ENCODE measurements around the gene NAV2.
"Not testable (repeated sequence)": the region's sequence is repeated elsewhere in the genome, so short reads cannot be mapped to it uniquely, and the experiment has no call there.

The NAV2 gene

DNA sequence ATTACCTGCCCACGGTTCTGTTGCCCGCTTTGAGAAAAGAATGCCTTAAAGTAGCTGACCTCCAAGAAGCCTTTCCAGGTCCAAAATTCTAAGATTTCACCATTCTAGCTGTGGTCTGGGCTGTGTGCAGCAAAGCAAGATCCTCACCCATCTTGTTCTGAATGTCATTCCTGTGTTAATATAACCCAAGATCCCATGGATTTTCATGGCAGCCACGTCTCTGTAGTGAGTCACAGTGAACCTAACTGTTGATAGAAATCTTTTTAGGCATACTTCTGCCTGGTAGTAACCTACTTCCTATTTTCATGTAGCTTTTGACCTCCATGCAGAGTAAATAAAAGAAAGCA lies 210.0 kb downstream of the NAV2 start:
- H3K4me3 ChIP-seq (ENCODE audit: low read length in 2 of 2): no peak overlapping the region
- no peaks in the 10 kb centered on the region for H3K9me3 ChIP-seq (ENCODE audit: control insufficient read depth in 2 of 2, low read length in 2 of 2)
- H3K36me3 ChIP-seq (ENCODE audit: control insufficient read depth in 2 of 2, insufficient read depth in 2 of 2, low read length in 2 of 2): no peaks in the 10 kb centered on the region
- no peaks in the 10 kb centered on the region for H3K27me3 ChIP-seq (ENCODE audit: control insufficient read depth in 2 of 2, insufficient read depth in 2 of 2, low read length in 2 of 2)
- no peak overlapping the region for H3K9ac ChIP-seq (ENCODE audit: low read depth in 1 of 2, low read length in 2 of 2)
- no peaks in the 10 kb centered on the region for H3K4me1 ChIP-seq (ENCODE audit: control insufficient read depth in 2 of 2, insufficient read depth in 2 of 2, low read length in 2 of 2)
- no peak overlapping the region for H3K27ac ChIP-seq (ENCODE audit: low read depth in 2 of 2, low read length in 2 of 2)

DNA sequence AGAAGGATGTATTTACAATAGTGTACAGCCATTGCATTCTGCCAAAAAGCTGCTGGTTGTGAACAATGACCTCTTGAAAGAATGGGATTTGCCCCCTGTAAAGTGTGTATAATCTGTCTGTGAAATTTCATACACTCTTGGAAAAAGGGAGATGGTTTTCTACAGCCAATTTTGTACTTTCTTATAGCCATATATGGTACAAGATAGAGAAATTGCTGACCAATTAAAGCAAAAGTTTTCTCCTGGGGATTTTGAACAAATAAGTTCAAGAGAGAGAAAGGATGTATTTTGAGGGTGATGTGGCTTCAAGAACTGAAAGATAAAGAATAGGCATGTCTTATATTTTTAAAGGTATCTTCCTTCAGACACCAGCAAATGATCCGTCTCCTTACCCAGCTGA lies 211.0 kb downstream of the NAV2 start:
- H3K36me3 ChIP-seq (ENCODE audit: control insufficient read depth in 2 of 2, insufficient read depth in 2 of 2, low read length in 2 of 2): no peaks in the 10 kb centered on the region
- H3K4me3 ChIP-seq (ENCODE audit: low read length in 2 of 2): no peak overlapping the region
- no peaks in the 10 kb centered on the region for H3K4me1 ChIP-seq (ENCODE audit: control insufficient read depth in 2 of 2, insufficient read depth in 2 of 2, low read length in 2 of 2)
- no peak overlapping the region for H3K27ac ChIP-seq (ENCODE audit: low read depth in 2 of 2, low read length in 2 of 2)
- no peaks in the 10 kb centered on the region for H3K27me3 ChIP-seq (ENCODE audit: control insufficient read depth in 2 of 2, insufficient read depth in 2 of 2, low read length in 2 of 2)
- no peak overlapping the region for H3K9ac ChIP-seq (ENCODE audit: low read depth in 1 of 2, low read length in 2 of 2)
- no peaks in the 10 kb centered on the region for H3K9me3 ChIP-seq (ENCODE audit: control insufficient read depth in 2 of 2, low read length in 2 of 2)

DNA sequence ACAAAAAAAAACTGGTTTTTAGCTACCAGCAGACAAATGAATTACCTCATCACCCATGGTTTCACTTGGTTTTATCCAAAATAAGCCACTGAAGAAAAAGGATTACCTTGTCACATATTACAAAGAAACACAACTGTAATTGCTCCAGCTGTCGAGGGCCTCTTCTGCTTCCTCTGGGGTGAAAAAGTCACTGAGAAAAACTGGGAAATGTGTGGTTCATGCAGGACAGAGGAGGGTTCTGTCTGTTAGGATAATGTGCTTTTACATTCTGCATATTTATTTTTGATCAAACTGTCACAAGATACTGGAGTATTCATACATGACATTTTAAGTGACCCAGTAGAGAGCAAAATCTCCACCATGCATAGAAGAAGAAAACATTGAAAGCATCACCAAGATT lies 211.7 kb downstream of the NAV2 start:
- no peaks in the 10 kb centered on the region for H3K36me3 ChIP-seq (ENCODE audit: control insufficient read depth in 2 of 2, insufficient read depth in 2 of 2, low read length in 2 of 2)
- H3K9me3 ChIP-seq (ENCODE audit: control insufficient read depth in 2 of 2, low read length in 2 of 2): no peaks in the 10 kb centered on the region
- H3K27ac ChIP-seq (ENCODE audit: low read depth in 2 of 2, low read length in 2 of 2): no peak overlapping the region
- no peaks in the 10 kb centered on the region for H3K27me3 ChIP-seq (ENCODE audit: control insufficient read depth in 2 of 2, insufficient read depth in 2 of 2, low read length in 2 of 2)
- no peak overlapping the region for H3K9ac ChIP-seq (ENCODE audit: low read depth in 1 of 2, low read length in 2 of 2)
- no peaks in the 10 kb centered on the region for H3K4me1 ChIP-seq (ENCODE audit: control insufficient read depth in 2 of 2, insufficient read depth in 2 of 2, low read length in 2 of 2)
- no peak overlapping the region for H3K4me3 ChIP-seq (ENCODE audit: low read length in 2 of 2)

DNA sequence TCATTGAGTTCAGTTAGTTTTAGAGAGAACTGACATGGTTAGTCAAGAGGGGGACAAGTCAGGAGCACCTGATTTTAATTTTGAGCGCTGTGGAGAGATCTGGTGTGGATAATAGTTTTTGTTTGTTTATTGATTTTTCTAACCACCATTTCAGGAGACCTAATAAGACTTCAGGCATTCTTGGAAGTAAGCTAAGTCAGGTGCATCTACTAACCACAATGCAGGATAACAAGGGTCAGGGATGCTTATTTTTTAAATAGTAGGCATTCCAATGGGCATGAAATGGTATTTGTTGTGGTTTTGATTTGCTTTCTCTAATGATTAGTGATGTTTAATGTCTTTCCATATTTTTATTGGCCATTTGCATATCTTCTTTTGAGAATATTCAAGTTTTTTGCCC lies 212.1 kb downstream of the NAV2 start:
- no peak overlapping the region for H3K4me3 ChIP-seq (ENCODE audit: low read length in 2 of 2)
- no peak overlapping the region for H3K27ac ChIP-seq (ENCODE audit: low read depth in 2 of 2, low read length in 2 of 2)
- H3K4me1 ChIP-seq (ENCODE audit: control insufficient read depth in 2 of 2, insufficient read depth in 2 of 2, low read length in 2 of 2): no peaks in the 10 kb centered on the region
- no peaks in the 10 kb centered on the region for H3K9me3 ChIP-seq (ENCODE audit: control insufficient read depth in 2 of 2, low read length in 2 of 2)
- H3K27me3 ChIP-seq (ENCODE audit: control insufficient read depth in 2 of 2, insufficient read depth in 2 of 2, low read length in 2 of 2): no peaks in the 10 kb centered on the region
- H3K9ac ChIP-seq (ENCODE audit: low read depth in 1 of 2, low read length in 2 of 2): no peak overlapping the region
- H3K36me3 ChIP-seq (ENCODE audit: control insufficient read depth in 2 of 2, insufficient read depth in 2 of 2, low read length in 2 of 2): no peaks in the 10 kb centered on the region

DNA sequence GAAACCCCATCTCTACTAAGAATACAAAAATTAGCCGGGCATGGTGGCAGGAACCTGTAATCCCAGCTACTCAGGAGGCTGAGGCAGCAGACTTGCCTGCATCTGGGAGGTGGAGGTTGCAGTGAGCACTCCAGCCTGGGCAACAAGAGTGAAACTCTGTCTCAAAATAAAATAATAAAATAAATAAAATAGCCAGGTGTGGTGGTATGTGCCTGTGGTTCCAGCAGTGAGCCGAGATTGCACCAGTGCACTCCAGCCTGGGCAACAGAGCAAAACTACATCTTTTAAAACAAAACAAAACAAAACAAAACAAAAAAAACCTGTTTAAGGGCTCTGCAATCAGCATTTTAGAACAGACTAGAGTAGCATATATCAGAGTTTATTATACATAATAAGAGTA lies 214.8 kb downstream of the NAV2 start:
- H3K4me3 ChIP-seq (ENCODE audit: low read length in 2 of 2); H3K9me3 ChIP-seq (ENCODE audit: control insufficient read depth in 2 of 2, low read length in 2 of 2); H3K4me1 ChIP-seq (ENCODE audit: control insufficient read depth in 2 of 2, insufficient read depth in 2 of 2, low read length in 2 of 2); H3K9ac ChIP-seq (ENCODE audit: low read depth in 1 of 2, low read length in 2 of 2); H3K27me3 ChIP-seq (ENCODE audit: control insufficient read depth in 2 of 2, insufficient read depth in 2 of 2, low read length in 2 of 2); H3K36me3 ChIP-seq (ENCODE audit: control insufficient read depth in 2 of 2, insufficient read depth in 2 of 2, low read length in 2 of 2); H3K27ac ChIP-seq (ENCODE audit: low read depth in 2 of 2, low read length in 2 of 2): not testable (repeated sequence)

DNA sequence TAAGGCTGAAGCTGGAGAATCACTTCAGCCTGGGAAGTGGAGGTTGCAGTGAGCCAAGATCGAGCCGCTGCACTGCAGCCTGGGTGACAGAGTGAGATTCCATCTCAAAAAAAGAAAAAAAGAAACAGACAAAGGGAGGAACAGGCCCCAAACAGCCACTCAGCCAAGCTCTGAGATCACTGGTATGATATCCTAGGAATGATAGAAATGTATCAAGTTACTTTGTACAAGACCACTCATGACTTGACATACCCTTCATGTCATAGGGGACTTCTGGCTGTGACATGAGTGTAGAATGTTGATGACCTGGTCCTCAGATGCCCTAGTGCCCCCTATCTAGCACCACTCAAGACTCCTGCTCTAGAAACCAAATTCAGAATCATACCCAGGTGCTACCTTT lies 216.5 kb downstream of the NAV2 start:
- no peaks in the 10 kb centered on the region for H3K4me1 ChIP-seq (ENCODE audit: control insufficient read depth in 2 of 2, insufficient read depth in 2 of 2, low read length in 2 of 2)

DNA sequence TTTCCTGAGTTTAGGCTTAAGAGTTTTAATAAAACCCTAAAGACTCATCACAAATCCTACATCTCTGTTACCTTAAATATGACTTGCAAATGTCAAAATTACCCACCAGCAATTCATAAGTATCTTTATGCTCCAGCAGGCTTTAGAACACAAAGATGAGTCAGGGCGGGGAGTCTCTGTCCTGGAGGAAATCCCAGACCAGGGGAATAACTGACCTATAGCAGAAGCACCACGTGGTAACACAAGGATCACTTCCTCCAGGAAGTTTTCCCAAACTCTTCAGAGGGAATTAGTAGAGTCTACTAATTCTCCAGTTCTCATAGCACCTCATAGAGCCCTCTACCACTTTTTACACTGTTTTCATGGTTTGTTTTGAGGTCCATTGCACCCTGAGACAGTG lies 217.0 kb downstream of the NAV2 start:
- no peak overlapping the region for H3K4me3 ChIP-seq (ENCODE audit: low read length in 2 of 2)

More for the DNA sequence above, 216.5 kb downstream of the NAV2 start:
- no peaks in the 10 kb centered on the region for H3K9me3 ChIP-seq (ENCODE audit: control insufficient read depth in 2 of 2, low read length in 2 of 2)
- no peak overlapping the region for H3K4me3 ChIP-seq (ENCODE audit: low read length in 2 of 2)
- no peaks in the 10 kb centered on the region for H3K36me3 ChIP-seq (ENCODE audit: control insufficient read depth in 2 of 2, insufficient read depth in 2 of 2, low read length in 2 of 2)
- no peak overlapping the region for H3K27ac ChIP-seq (ENCODE audit: low read depth in 2 of 2, low read length in 2 of 2)
- no peaks in the 10 kb centered on the region for H3K27me3 ChIP-seq (ENCODE audit: control insufficient read depth in 2 of 2, insufficient read depth in 2 of 2, low read length in 2 of 2)
- H3K9ac ChIP-seq (ENCODE audit: low read depth in 1 of 2, low read length in 2 of 2): no peak overlapping the region

DNA sequence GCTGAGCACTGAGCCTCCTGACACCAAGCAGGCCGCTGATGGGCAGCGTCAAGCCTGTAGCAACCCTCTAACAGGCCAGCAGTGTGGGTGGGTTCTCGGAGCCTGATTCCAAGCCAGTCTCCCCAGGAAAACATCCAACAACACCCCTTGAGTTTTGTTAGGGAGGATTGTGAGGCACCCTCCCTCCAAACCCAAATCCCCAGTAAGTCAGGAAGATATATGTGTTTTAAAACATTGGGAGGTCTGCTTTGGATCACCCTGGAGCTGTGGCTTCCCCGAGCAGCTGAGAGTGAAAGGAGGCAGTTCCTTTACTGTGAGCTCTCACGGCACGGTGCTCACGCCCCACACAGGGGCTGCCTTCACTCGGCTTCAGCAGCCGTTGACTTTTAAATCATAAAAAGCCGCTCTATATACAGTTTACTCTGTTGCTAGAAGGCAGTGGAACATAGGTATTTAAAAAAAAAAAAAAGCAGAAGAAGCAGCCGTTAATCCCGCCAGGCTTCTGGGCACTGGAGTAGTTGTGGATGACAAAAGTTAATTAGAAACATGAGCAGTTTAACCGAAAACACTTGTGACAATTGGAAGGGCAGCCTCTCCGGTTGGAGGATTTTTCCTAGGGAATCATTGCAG lies 218.6 kb downstream of the NAV2 start:
- Histone ChIP-seq H3K27me3 (ENCODE audit: control insufficient read depth in 2 of 2, insufficient read depth in 2 of 2, low read length in 2 of 2) (no peaks in the 10 kb centered on the region), H3K27ac (ENCODE audit: low read depth in 2 of 2, low read length in 2 of 2) (no peak overlapping the region), H3K9me3 (ENCODE audit: control insufficient read depth in 2 of 2, low read length in 2 of 2) (no peaks in the 10 kb centered on the region), H3K9ac (ENCODE audit: low read depth in 1 of 2, low read length in 2 of 2) (no peak overlapping the region), H3K36me3 (ENCODE audit: control insufficient read depth in 2 of 2, insufficient read depth in 2 of 2, low read length in 2 of 2) (peaks cover 0 to 3% of the 10 kb centered on the region in 2 donors), H3K4me3 (ENCODE audit: low read length in 2 of 2) (no peak overlapping the region), H3K4me1 (ENCODE audit: control insufficient read depth in 2 of 2, insufficient read depth in 2 of 2, low read length in 2 of 2) (no peaks in the 10 kb centered on the region)

More for the DNA sequence above, 217.0 kb downstream of the NAV2 start:
- H3K9ac ChIP-seq (ENCODE audit: low read depth in 1 of 2, low read length in 2 of 2): no peak overlapping the region
- no peaks in the 10 kb centered on the region for H3K36me3 ChIP-seq (ENCODE audit: control insufficient read depth in 2 of 2, insufficient read depth in 2 of 2, low read length in 2 of 2)
- no peak overlapping the region for H3K27ac ChIP-seq (ENCODE audit: low read depth in 2 of 2, low read length in 2 of 2)
- no peaks in the 10 kb centered on the region for H3K9me3 ChIP-seq (ENCODE audit: control insufficient read depth in 2 of 2, low read length in 2 of 2)
- no peaks in the 10 kb centered on the region for H3K4me1 ChIP-seq (ENCODE audit: control insufficient read depth in 2 of 2, insufficient read depth in 2 of 2, low read length in 2 of 2)
- no peaks in the 10 kb centered on the region for H3K27me3 ChIP-seq (ENCODE audit: control insufficient read depth in 2 of 2, insufficient read depth in 2 of 2, low read length in 2 of 2)

DNA sequence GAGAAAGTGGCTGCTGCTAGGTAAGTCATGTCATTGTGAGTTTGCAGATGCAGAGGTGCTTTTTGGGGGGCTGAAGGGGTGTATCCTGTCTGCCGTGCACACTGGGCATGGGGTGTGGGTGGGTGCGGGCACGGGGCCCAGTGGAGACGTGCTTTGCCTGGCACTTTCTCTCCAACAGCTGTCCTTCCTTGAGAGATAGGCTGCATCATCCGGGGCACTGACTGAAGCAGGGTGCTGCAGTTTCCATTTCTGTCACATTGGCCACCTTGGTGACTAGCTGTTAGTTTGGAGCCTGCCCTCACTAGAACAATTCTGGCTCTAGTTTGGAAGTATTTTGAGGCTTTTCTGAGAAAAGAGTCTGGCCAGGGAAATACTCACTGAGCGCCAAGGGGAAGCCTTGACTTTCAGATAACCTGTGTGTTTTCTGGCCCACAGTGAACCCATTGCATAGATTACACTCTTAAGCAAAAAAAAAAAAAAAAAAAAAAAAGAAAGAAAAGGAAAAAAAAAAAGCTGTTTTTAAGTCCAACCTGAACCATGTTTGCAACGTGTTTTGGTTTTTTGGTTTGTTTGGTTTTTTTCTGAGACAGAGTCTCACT lies 219.2 kb downstream of the NAV2 start:
- no peaks in the 10 kb centered on the region for H3K9me3 ChIP-seq (ENCODE audit: control insufficient read depth in 2 of 2, low read length in 2 of 2)
- H3K27ac ChIP-seq (ENCODE audit: low read depth in 2 of 2, low read length in 2 of 2): no peak overlapping the region
- no peaks in the 10 kb centered on the region for H3K27me3 ChIP-seq (ENCODE audit: control insufficient read depth in 2 of 2, insufficient read depth in 2 of 2, low read length in 2 of 2)
- H3K4me3 ChIP-seq (ENCODE audit: low read length in 2 of 2): no peak overlapping the region
- H3K9ac ChIP-seq (ENCODE audit: low read depth in 1 of 2, low read length in 2 of 2): no peak overlapping the region
- H3K4me1 ChIP-seq (ENCODE audit: control insufficient read depth in 2 of 2, insufficient read depth in 2 of 2, low read length in 2 of 2): no peaks in the 10 kb centered on the region
- peaks cover 0 to 3% of the 10 kb centered on the region in 2 donors for H3K36me3 ChIP-seq (ENCODE audit: control insufficient read depth in 2 of 2, insufficient read depth in 2 of 2, low read length in 2 of 2)

DNA sequence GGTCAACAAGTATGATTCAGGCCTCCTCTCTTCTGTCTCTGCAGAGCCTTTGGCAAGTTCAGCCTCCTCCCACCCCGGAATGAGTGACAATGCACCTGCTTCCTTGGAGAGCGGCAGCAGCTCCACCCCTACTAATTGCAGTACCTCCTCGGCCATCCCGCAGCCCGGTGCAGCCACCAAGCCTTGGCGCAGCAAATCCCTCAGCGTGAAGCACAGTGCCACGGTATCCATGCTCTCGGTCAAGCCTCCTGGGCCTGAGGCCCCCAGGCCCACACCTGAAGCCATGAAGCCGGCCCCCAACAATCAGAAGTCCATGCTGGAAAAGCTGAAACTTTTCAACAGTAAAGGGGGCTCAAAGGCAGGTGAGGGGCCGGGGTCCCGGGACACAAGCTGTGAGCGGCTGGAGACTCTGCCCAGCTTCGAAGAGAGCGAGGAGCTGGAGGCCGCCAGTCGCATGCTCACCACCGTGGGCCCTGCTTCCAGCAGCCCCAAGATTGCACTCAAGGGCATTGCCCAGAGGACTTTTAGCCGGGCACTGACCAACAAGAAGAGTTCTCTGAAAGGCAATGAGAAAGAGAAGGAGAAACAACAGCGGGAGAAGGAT lies 220.6 kb downstream of the NAV2 start:
- Histone ChIP-seq H3K9ac (ENCODE audit: low read depth in 1 of 2, low read length in 2 of 2) (no peak overlapping the region), H3K27ac (ENCODE audit: low read depth in 2 of 2, low read length in 2 of 2) (no peak overlapping the region), H3K4me3 (ENCODE audit: low read length in 2 of 2) (no peak overlapping the region), H3K27me3 (ENCODE audit: control insufficient read depth in 2 of 2, insufficient read depth in 2 of 2, low read length in 2 of 2) (no peaks in the 10 kb centered on the region), H3K4me1 (ENCODE audit: control insufficient read depth in 2 of 2, insufficient read depth in 2 of 2, low read length in 2 of 2) (no peaks in the 10 kb centered on the region), H3K9me3 (ENCODE audit: control insufficient read depth in 2 of 2, low read length in 2 of 2) (no peaks in the 10 kb centered on the region), H3K36me3 (ENCODE audit: control insufficient read depth in 2 of 2, insufficient read depth in 2 of 2, low read length in 2 of 2) (peaks cover 0 to 3% of the 10 kb centered on the region in 2 donors)

Data from mucosa of rectum (tissue), 2 donors.